HCT116 (cell line): ENCODE results near the gene TNS3. TPM values are rescaled to one million over a fixed set of nuclear protein-coding genes. Genes with fewer than 3 reads are reported as not detected.

Source experiments
- ATAC-seq: fragments of 200-7000 bp; cut with Tn5 transposase; 2 replicates; pipeline ENCODE4 v1.9.1; 2020; ENCODE audit warnings: mild to moderate bottlenecking, moderate library complexity
- BruUV-seq: library from RNA; stranded (reverse); fragments of 400-500 nt; replicated peaks from 2 replicates; lab custom pipeline; 2021; lab: Mats Ljungman, UMichigan
- CTCF ChIA-PET: fragments of 300-600 bp; sonication (Branson Sonifier 250); formaldehyde crosslinking; loops from one replicate; lab custom pipeline; 2021; ENCODE audit warnings: antibody characterized with exemption; lab: Charles Lee
- POLR2A ChIA-PET: fragments of 300-600, 350-600 bp; sonication (Branson Sonifier 250); formaldehyde crosslinking; loops from one replicate; lab custom pipeline; 2021; ENCODE audit warnings: antibody characterized with exemption; lab: Charles Lee
- RAD21 ChIA-PET, 2 experiments: fragments of 300-600 bp; sonication (Branson Sonifier 250); formaldehyde crosslinking; loops; one replicate each; lab custom pipeline; 2023; ENCODE audit warnings: low total read pairs in 2 of 2; ENCODE audit not compliant: uncharacterized antibody in 2 of 2, unreplicated experiment in 2 of 2, low non-redundant PET in 1 of 2; lab: Charles Lee
- DNase-seq: peaks from one replicate; pipeline ENCODE4 v3.0.0-alpha.2; 2010; ENCODE audit warnings: low read depth, low spot score
- H2AFZ ChIP-seq: fragments of 200-600 bp; shearing (Covaris generic), sonication (generic); 2 replicates; pipeline ENCODE4 v1.6.1; 2017; ENCODE audit warnings: low read depth, mixed run types, mixed read lengths, antibody characterized with exemption, low read length; ENCODE audit not compliant: poor library complexity, severe bottlenecking
- H3K27ac ChIP-seq: 2 replicates; pipeline ENCODE4 v1.5.1; 2012; ENCODE audit warnings: low read depth, low read length
- H3K27me3 ChIP-seq: fragments of 200-600 bp; sonication (generic); 2 replicates; pipeline ENCODE4 v1.6.1; 2016; ENCODE audit warnings: mixed run types, low read length, mixed read lengths; ENCODE audit not compliant: insufficient read depth
- H3K36me3 ChIP-seq, 2 experiments: fragments of 200-500 bp in 1 of 2; fragments of 200-600 bp in 1 of 2; sonication (Bioruptor generic) in 1 of 2; sonication (generic) in 1 of 2; 2 replicates each; pipeline versions ENCODE4 v1.5.1 to v1.6.1; 2014 to 2016; ENCODE audit warnings: low read length in 2 of 2, inconsistent platforms in 1 of 2, mixed read lengths in 1 of 2, mixed run types in 1 of 2; ENCODE audit not compliant: insufficient read depth in 2 of 2, control insufficient read depth in 1 of 2
- H3K4me1 ChIP-seq, 2 experiments: fragments of 200-600 bp in 1 of 2; sonication (generic) in 1 of 2; 2 replicates each; pipeline versions ENCODE4 v1.5.1 to v1.6.1; 2012 to 2017; ENCODE audit warnings: low read length in 2 of 2, inconsistent platforms in 1 of 2, mild to moderate bottlenecking in 1 of 2, mixed read lengths in 1 of 2, mixed run types in 1 of 2, moderate library complexity in 1 of 2; ENCODE audit not compliant: insufficient read depth in 2 of 2, control insufficient read depth in 1 of 2
- H3K4me2 ChIP-seq: fragments of 200-600 bp; sonication (generic); 2 replicates; pipeline ENCODE4 v1.6.1; 2017; ENCODE audit warnings: mixed run types, low read length, mixed read lengths
- H3K4me3 ChIP-seq, 2 experiments: fragments of 200-600 bp in 1 of 2; sonication (generic) in 1 of 2; replicated peaks in 1 of 2; 2 replicates each; pipeline ENCODE4 v1.5.1; 2011 to 2016; ENCODE audit warnings: low read length in 2 of 2, control low read depth in 1 of 2, low read depth in 1 of 2, mild to moderate bottlenecking in 1 of 2, mixed read lengths in 1 of 2, mixed run types in 1 of 2
- H3K79me2 ChIP-seq: fragments of 200-600 bp; sonication (generic); 2 replicates; pipeline ENCODE4 v1.6.1; 2017; ENCODE audit warnings: mild to moderate bottlenecking, mixed run types, low read length, moderate library complexity, mixed read lengths; ENCODE audit not compliant: insufficient read depth
- H3K9ac ChIP-seq: fragments of 200-600 bp; sonication (generic); 2 replicates; pipeline ENCODE4 v1.6.1; 2016; ENCODE audit warnings: low read length, mixed read lengths
- H3K9me2 ChIP-seq: fragments of 200-600 bp; sonication (generic), shearing (Covaris generic); 2 replicates; pipeline ENCODE4 v1.6.1; 2017; ENCODE audit warnings: mixed run types, mild to moderate bottlenecking, moderate library complexity; ENCODE audit not compliant: insufficient read depth
- H3K9me3 ChIP-seq, 2 experiments: fragments of 200-500 bp in 1 of 2; fragments of 200-600 bp in 1 of 2; sonication (Bioruptor generic) in 1 of 2; sonication (generic) in 1 of 2; 2 replicates each; pipeline ENCODE4 v1.6.1; 2014 to 2017; ENCODE audit warnings: low read length in 2 of 2, mixed read lengths in 2 of 2, inconsistent platforms in 1 of 2, low read depth in 1 of 2, mild to moderate bottlenecking in 1 of 2, mixed run types in 1 of 2, moderate library complexity in 1 of 2; ENCODE audit not compliant: control insufficient read depth in 1 of 2, insufficient read depth in 1 of 2
- H4K20me1 ChIP-seq: fragments of 200-600 bp; sonication (generic), shearing (Covaris generic); 2 replicates; pipeline ENCODE4 v1.6.1; 2017; ENCODE audit warnings: mixed run types, mild to moderate bottlenecking, moderate library complexity; ENCODE audit not compliant: insufficient read depth
- ATF3 ChIP-seq: IDR thresholded peaks from 2 replicates; pipeline ENCODE4 v1.6.1; 2012
- CBX3 ChIP-seq: IDR thresholded peaks from 2 replicates; pipeline ENCODE4 v1.6.1; 2012; ENCODE audit warnings: low read depth
- CEBPB ChIP-seq: IDR thresholded peaks from 2 replicates; pipeline ENCODE4 v1.6.1; 2012; ENCODE audit warnings: low read depth
- EZH2 ChIP-seq: fragments of 200-600 bp; sonication (generic); IDR thresholded peaks from 2 replicates; pipeline ENCODE4 v1.6.1; 2017; ENCODE audit warnings: antibody characterized with exemption, mixed run types
- EZH2phosphoT487 ChIP-seq: fragments of 200-600 bp; IDR thresholded peaks from 2 replicates; pipeline ENCODE4 v1.6.1; 2018; ENCODE audit warnings: antibody characterized with exemption, borderline replicate concordance
- FOSL1 ChIP-seq: IDR thresholded peaks from 2 replicates; pipeline ENCODE4 v1.6.1; 2012; ENCODE audit warnings: low read depth
- POLR2AphosphoS5 ChIP-seq: IDR thresholded peaks from 2 replicates; pipeline ENCODE4 v1.6.1; 2011; ENCODE audit warnings: mild to moderate bottlenecking, low read depth, low read length, moderate library complexity
- RAD21 ChIP-seq: IDR thresholded peaks from 2 replicates; pipeline ENCODE4 v1.6.1; 2012; ENCODE audit warnings: low read depth, mild to moderate bottlenecking
- REST ChIP-seq: IDR thresholded peaks from 2 replicates; pipeline ENCODE4 v1.6.1; 2012; ENCODE audit warnings: low read depth
- SIN3A ChIP-seq: IDR thresholded peaks from 2 replicates; pipeline ENCODE4 v1.6.1; 2012; ENCODE audit warnings: low read depth
- SP1 ChIP-seq: IDR thresholded peaks from 2 replicates; pipeline ENCODE4 v1.6.1; 2012; ENCODE audit warnings: low read depth
- SRF ChIP-seq: IDR thresholded peaks from 2 replicates; pipeline ENCODE4 v1.6.1; 2012; ENCODE audit warnings: low read depth
- TCF7L2 ChIP-seq: IDR thresholded peaks from 2 replicates; pipeline ENCODE4 v1.7.0; 2011; ENCODE audit warnings: borderline replicate concordance, inconsistent platforms; ENCODE audit not compliant: insufficient read depth, insufficient read length; ENCODE audit errors: extremely low read depth
- YY1 ChIP-seq: IDR thresholded peaks from 2 replicates; pipeline ENCODE4 v1.6.1; 2011; ENCODE audit warnings: low read length, low read depth, moderate library complexity, mild to moderate bottlenecking; ENCODE audit not compliant: insufficient replicate concordance; ENCODE audit errors: extremely low read depth
- intact Hi-C: fragments of 100-400 bp; cut with micrococcal nuclease; formaldehyde crosslinking; loops from 2 replicates; pipeline ENCODE4 v1.10.0; 2022
- total RNA-seq: library from RNA; stranded (reverse); gene quantifications from one replicate; pipeline ENCODE4 v1.2.1, GENCODE V29; 2021; ENCODE audit not compliant: unreplicated experiment

TNS3 gene
- total RNA-seq, 1 experiment from 2014 or later, result 9.1 TPM

- Histone ChIP-seq H3K27me3 (no peaks in the 10 kb centered on the region), H2AFZ (no peak overlapping the region), H3K27ac (no peak overlapping the region), H3K4me1 (peaks cover 5 to 10% of the 10 kb centered on the region in 2 experiments; a peak in 3 of 4 replicates), H3K36me3 (no peaks in the 10 kb centered on the region), H3K9ac (no peak overlapping the region), H3K79me2 (no peaks in the 10 kb centered on the region), H3K9me3 (no peaks in the 10 kb centered on the region), H3K4me2 (no peak overlapping the region), H3K9me2 (no peaks in the 10 kb centered on the region), H4K20me1 (no peaks in the 10 kb centered on the region), H3K4me3 (no peak overlapping the region)
- TF ChIP-seq ATF3 (no peak), EZH2phosphoT487 (no peak), CBX3 (no peak), SP1 (no peak), TCF7L2 (no peak), SRF (no peak), FOSL1 (no peak), RAD21 (no peak), EZH2 (no peak), REST (no peak), CEBPB (no peak), SIN3A (no peak), POLR2AphosphoS5 (no peak), YY1 (no peak)
- no peak for ATAC-seq
- ChIA-PET RAD21 (no interaction called here), CTCF (no interaction called here), POLR2A (no interaction called here)
- BruUV-seq, result no TSS peak
- intact Hi-C loops, result no loop called here
- no peak for DNase-seq
These were observed 89.1 kb downstream of the TNS3 start for GRCh38 chr7:47492716-47493325.
